HG03439 (cell line): ENCODE data around the gene ZNF382.

Experiments used
- ATAC-seq: cut with Tn5 transposase; IDR thresholded peaks from one replicate; pipeline ENCODE4 v1.9.1; 2021; ENCODE audit warnings: mild to moderate bottlenecking, moderate library complexity; ENCODE audit not compliant: unreplicated experiment

The ZNF382 gene

GRCh38 chr19:36674201-36674600 lies 69.1 kb downstream of the ZNF382 start:
- ATAC-seq = no peak

DNA sequence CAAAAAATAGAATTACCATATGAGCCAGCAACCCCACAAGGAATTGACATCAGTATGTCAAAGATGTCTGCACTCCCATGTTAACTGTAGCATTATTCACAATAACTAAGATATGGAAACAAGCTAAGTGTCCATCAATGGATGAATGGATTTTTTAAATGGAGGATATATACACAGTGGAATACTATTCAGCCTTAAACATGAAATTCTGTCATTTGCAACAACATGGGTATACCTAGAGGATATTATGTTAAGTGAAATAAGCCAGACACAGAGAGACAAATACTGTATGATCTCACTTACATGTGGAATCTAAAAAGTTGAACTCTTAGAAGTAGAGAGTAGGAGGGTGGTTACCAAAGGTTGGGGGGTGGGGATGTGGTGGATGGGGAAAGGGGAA lies 74.3 kb downstream of the ZNF382 start:
- ATAC-seq = no peak
